ENCODE data around the gene EPHB1.

- TF ChIP-seq ZNF274 (IDR thresholded peaks at IDR 0.05; ENCODE audit: low read depth, low read length): no peak
- TF ChIP-seq SUZ12 (IDR thresholded peaks at IDR 0.05; ENCODE audit: extremely low read depth, insufficient read depth, insufficient read length): no peak
- TF ChIP-seq YY1 (IDR thresholded peaks at IDR 0.05; ENCODE audit: insufficient read depth, insufficient read length): no peak
Observed at GRCh38 chr3:134917631-134918030, 122.6 kb downstream of the EPHB1 start.

Data from NT2/D1 (cell line).